ENCODE measurements around the gene TIMM22. TPM values are rescaled to one million over a fixed set of nuclear protein-coding genes. Genes with fewer than 3 reads are reported as not detected.

Gene TIMM22
- total RNA-seq, 4 donors from 2014 or later: 11.7 to 15.7 (median 13.9) TPM

DNA sequence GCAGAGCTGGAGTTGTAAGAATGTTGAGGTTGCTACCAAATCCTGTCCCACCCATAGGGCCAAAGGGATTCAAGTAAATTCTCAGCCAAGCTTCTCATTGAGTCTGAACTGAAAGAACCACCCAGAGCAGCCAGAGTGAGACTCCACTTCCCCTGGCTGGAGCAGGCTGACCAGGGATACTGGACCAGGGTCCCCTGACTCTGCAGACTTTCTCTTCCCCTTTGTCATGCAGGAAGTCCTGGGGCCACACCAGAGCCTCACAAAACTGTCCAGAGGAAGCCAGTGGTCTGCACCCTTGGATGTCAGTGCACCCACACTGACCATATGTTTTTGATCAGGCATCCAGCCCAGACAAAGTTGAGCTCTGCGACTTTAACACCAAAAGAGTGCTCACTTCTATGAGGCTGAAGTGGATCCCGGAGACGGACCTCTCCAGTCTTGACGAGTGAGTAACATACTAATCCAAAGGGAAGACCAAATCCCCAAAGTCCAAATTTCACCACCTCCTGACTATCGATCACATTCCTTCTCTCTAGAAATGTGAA is 21.5 kb upstream of the TIMM22 start:
- TF ChIP-seq CTCF (IDR thresholded peaks at IDR 0.05): no peak
- no peak for TF ChIP-seq POLR2A (IDR thresholded peaks at IDR 0.05)
- intact Hi-C loops (cut with DNase I; ENCODE audit: low total_unique reads): no loop called here
- DNase-seq (ENCODE audit: low spot score in 2 of 2): no peak
- H3K4me3 ChIP-seq (ENCODE audit: low read depth, poor library complexity, severe bottlenecking): no peak overlapping the region
- WGBS, 2 donors: 48 to 61% methylated on average over 5 of the region's 5 CpGs

- WGBS, 2 donors: 58% methylated on average over 6 of the region's 6 CpGs
- intact Hi-C loops (cut with DNase I; ENCODE audit: low total_unique reads): no loop called here
- no peak for DNase-seq (ENCODE audit: low spot score in 2 of 2)
Observed at GRCh38 chr17:976312-976711, 20.6 kb upstream of the TIMM22 start.

GRCh38 chr17:977166-977565 is 19.8 kb upstream of the TIMM22 start:
- intact Hi-C loops (cut with DNase I; ENCODE audit: low total_unique reads): no loop called here
- 53 to 57% methylated on average over 6 of the region's 6 CpGs for WGBS, 2 donors
- no peak for TF ChIP-seq POLR2A (IDR thresholded peaks at IDR 0.05)
- no peak for TF ChIP-seq CTCF (IDR thresholded peaks at IDR 0.05)
- no peak for DNase-seq (ENCODE audit: low spot score in 2 of 2)
- H3K4me3 ChIP-seq (ENCODE audit: low read depth, poor library complexity, severe bottlenecking): no peak overlapping the region

More at GRCh38 chr17:976312-976711, 20.6 kb upstream of the TIMM22 start:
- TF ChIP-seq CTCF (IDR thresholded peaks at IDR 0.05) (no peak), POLR2A (IDR thresholded peaks at IDR 0.05) (no peak)
- H3K4me3 ChIP-seq (ENCODE audit: low read depth, poor library complexity, severe bottlenecking): no peak overlapping the region

GRCh38 chr17:978103-979093 is 18.5 kb upstream of the TIMM22 start:
- 1 to 6% methylated on average over 23 to 49 of the region's 72 CpGs for WGBS, 2 donors
- DNase-seq (ENCODE audit: low spot score in 2 of 2): no peak
- intact Hi-C loops (cut with DNase I; ENCODE audit: low total_unique reads): no loop called here

DNA sequence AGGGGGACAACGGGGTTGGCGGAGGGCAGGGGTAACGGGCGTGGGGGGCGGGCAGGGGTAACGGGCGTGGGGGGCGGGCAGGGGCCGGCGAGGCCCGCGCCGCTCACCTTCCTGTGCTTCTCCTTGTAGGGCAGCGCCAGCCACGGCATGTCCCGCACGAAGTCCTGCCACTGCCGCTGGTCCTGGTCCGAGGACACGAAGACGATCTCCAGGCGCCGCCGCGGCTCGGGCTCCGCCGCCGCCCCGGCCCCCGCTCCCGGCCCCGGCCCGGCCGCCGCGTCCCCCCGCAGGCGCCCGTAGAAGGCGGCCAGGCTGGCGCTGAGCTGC is 17.8 kb upstream of the TIMM22 start:
- WGBS, 2 donors: 0 to 1% methylated on average over 2 to 18 of the region's 42 CpGs
- intact Hi-C loops (cut with DNase I; ENCODE audit: low total_unique reads): no loop called here
- TF ChIP-seq CTCF (IDR thresholded peaks at IDR 0.05) (no peak), POLR2A (IDR thresholded peaks at IDR 0.05) (no peak)
- DNase-seq (ENCODE audit: low spot score in 2 of 2): no peak
- no peak overlapping the region for H3K4me3 ChIP-seq (ENCODE audit: low read depth, poor library complexity, severe bottlenecking)

More at GRCh38 chr17:978103-979093, 18.5 kb upstream of the TIMM22 start:
- TF ChIP-seq CTCF (IDR thresholded peaks at IDR 0.05): no peak
- TF ChIP-seq POLR2A (IDR thresholded peaks at IDR 0.05): no peak
- peak overlapping the region; percentile 45 for H3K4me3 ChIP-seq (ENCODE audit: low read depth, poor library complexity, severe bottlenecking)
